Upper lobe of left lung (tissue), 6 donors: ENCODE data around the gene CCL22. TPM values are rescaled to one million over a fixed set of nuclear protein-coding genes. Genes with fewer than 3 reads are reported as not detected.

Experiments used
- ATAC-seq, 2 donors: fragments of 200-7000 bp; cut with Tn5 transposase; one replicate each; pipeline ENCODE4 v1.9.1; 2022; ENCODE audit warnings: mild to moderate bottlenecking in 2 of 2, moderate library complexity in 2 of 2; ENCODE audit not compliant: low FRiP score in 2 of 2
- DNase-seq, 2 donors: peaks; one replicate each; pipeline ENCODE4 v3.0.0-alpha.2; 2019 to 2020
- H3K27ac ChIP-seq, 4 donors: fragments of 200-600 bp; sonication (generic); one replicate each; pipeline ENCODE4 v1.5.1; 2016 to 2019
- H3K27me3 ChIP-seq, 4 donors: fragments of 200-600 bp; sonication (generic); one replicate each; pipeline ENCODE4 v1.5.1; 2017 to 2019
- H3K36me3 ChIP-seq, 4 donors: fragments of 200-600 bp; sonication (generic); one replicate each; pipeline ENCODE4 v1.5.1; 2016 to 2019
- H3K4me1 ChIP-seq, 4 donors: fragments of 200-600 bp; sonication (generic); one replicate each; pipeline ENCODE4 v1.5.1; 2018 to 2019
- H3K4me3 ChIP-seq, 4 donors: fragments of 200-600 bp; sonication (generic); one replicate each; pipeline ENCODE4 v1.5.1; 2017 to 2019; ENCODE audit warnings: mild to moderate bottlenecking in 2 of 4, moderate library complexity in 1 of 4
- H3K9me3 ChIP-seq, 4 donors: fragments of 200-600 bp; sonication (generic); one replicate each; pipeline ENCODE4 v1.5.1; 2018 to 2019
- EP300 ChIP-seq, 4 donors: sonication (generic); formaldehyde crosslinking; IDR thresholded peaks; one replicate each; pipeline ENCODE4 v1.5.1; 2017; ENCODE audit warnings: antibody characterized with exemption in 4 of 4, control low read depth in 2 of 4
- POLR2A ChIP-seq, 4 donors: fragments of 450-650 bp; IDR thresholded peaks; one replicate each; pipeline ENCODE4 v1.5.1; 2016 to 2017; ENCODE audit warnings: antibody characterized with exemption in 4 of 4, mild to moderate bottlenecking in 2 of 4
- POLR2AphosphoS5 ChIP-seq, 2 donors: sonication (generic); formaldehyde crosslinking; IDR thresholded peaks; one replicate each; pipeline ENCODE4 v1.5.1; 2017; ENCODE audit warnings: antibody characterized with exemption in 2 of 2
- WGBS, 2 donors: methylation state at CpG; one replicate each; pipeline ENCODE4 v1.1.5; 2017 to 2018; 5-methylcytosine and 5-hydroxymethylcytosine counted together
- total RNA-seq, 6 donors: library from RNA; depleted of rRNA in 4 of 6; stranded (reverse); fragments of >200 nt in 4 of 6; gene quantifications; one replicate each; pipeline versions ENCODE4 v1.1.0 to v1.2.1, GENCODE V29; 2016 to 2021
- TF ChIP-seq, protein P1 (sequence below), 6 experiments: fragments of 450-650 bp in 4 of 6; fragments of 200-600 bp in 2 of 6; sonication (generic) in 2 of 6; IDR thresholded peaks; one replicate each; pipeline ENCODE4 v1.5.1; 2016 to 2019; ENCODE audit warnings: antibody characterized with exemption in 6 of 6
- donor health status: DM: no; HTN: no; CAD: no; lungs with moderate emphysema.
- donor health status: DM: no; HTN: yes; CAD: no; lungs with severe emphysema.

Gene CCL22
- total RNA-seq, 6 donors from 2014 or later: 0.39 to 4.7 (median 0.71) TPM; not detected in 2

DNA sequence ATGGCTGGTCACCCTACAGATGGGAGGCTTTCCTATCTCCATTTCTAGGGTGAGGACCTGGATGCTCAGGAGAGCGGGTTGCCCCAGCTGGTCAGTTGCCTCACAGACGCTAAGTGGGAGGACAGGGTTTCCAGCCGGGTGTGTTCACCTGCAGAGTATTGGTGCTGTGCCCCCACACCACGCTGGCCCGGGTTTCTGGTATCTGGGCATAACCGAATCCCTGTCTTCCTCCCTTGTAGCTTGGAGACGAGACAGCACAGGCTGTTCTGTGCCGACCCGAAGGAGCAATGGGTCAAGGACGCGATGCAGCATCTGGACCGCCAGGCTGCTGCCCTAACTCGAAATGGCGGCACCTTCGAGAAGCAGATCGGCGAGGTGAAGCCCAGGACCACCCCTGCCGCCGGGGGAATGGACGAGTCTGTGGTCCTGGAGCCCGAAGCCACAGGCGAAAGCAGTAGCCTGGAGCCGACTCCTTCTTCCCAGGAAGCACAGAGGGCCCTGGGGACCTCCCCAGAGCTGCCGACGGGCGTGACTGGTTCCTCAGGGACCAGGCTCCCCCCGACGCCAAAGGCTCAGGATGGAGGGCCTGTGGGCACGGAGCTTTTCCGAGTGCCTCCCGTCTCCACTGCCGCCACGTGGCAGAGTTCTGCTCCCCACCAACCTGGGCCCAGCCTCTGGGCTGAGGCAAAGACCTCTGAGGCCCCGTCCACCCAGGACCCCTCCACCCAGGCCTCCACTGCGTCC, 23.4 kb downstream of the CCL22 start:
- DNase-seq (peak in 1 of 2 donors; percentile 68), ATAC-seq (no peak)
- Histone ChIP-seq H3K27me3 (no peaks in the 10 kb centered on the region), H3K4me3 (no peak overlapping the region), H3K9me3 (no peaks in the 10 kb centered on the region), H3K27ac (peak overlapping the region in 2 of 4 donors; percentile 5 to 32), H3K36me3 (peaks cover 0 to 28% (median 7%) of the 10 kb centered on the region in 4 donors), H3K4me1 (peaks cover 28 to 57% (median 39%) of the 10 kb centered on the region in 4 donors)
- 93 to 94% methylated on average over 6 to 34 of the region's 35 CpGs for WGBS, 2 donors
- TF ChIP-seq EP300 (IDR thresholded peaks at IDR 0.05) (no peak), POLR2AphosphoS5 (IDR thresholded peaks at IDR 0.05) (no peak), POLR2A (IDR thresholded peaks at IDR 0.05) (no peak)
- TF ChIP-seq, protein P1, sequence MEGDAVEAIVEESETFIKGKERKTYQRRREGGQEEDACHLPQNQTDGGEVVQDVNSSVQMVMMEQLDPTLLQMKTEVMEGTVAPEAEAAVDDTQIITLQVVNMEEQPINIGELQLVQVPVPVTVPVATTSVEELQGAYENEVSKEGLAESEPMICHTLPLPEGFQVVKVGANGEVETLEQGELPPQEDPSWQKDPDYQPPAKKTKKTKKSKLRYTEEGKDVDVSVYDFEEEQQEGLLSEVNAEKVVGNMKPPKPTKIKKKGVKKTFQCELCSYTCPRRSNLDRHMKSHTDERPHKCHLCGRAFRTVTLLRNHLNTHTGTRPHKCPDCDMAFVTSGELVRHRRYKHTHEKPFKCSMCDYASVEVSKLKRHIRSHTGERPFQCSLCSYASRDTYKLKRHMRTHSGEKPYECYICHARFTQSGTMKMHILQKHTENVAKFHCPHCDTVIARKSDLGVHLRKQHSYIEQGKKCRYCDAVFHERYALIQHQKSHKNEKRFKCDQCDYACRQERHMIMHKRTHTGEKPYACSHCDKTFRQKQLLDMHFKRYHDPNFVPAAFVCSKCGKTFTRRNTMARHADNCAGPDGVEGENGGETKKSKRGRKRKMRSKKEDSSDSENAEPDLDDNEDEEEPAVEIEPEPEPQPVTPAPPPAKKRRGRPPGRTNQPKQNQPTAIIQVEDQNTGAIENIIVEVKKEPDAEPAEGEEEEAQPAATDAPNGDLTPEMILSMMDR (IDR thresholded peaks at IDR 0.05): no peak

DNA sequence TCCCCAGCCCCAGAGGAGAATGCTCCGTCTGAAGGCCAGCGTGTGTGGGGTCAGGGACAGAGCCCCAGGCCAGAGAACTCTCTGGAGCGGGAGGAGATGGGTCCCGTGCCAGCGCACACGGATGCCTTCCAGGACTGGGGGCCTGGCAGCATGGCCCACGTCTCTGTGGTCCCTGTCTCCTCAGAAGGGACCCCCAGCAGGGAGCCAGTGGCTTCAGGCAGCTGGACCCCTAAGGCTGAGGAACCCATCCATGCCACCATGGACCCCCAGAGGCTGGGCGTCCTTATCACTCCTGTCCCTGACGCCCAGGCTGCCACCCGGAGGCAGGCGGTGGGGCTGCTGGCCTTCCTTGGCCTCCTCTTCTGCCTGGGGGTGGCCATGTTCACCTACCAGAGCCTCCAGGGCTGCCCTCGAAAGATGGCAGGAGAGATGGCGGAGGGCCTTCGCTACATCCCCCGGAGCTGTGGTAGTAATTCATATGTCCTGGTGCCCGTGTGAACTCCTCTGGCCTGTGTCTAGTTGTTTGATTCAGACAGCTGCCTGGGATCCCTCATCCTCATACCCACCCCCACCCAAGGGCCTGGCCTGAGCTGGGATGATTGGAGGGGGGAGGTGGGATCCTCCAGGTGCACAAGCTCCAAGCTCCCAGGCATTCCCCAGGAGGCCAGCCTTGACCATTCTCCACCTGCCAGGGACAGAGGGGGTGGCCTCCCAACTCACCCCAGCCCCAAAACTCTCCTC, 24.1 kb downstream of the CCL22 start:
- ATAC-seq: no peak
- H3K9me3 ChIP-seq: no peaks in the 10 kb centered on the region
- peak in 1 of 2 donors; percentile 45 for DNase-seq

DNA sequence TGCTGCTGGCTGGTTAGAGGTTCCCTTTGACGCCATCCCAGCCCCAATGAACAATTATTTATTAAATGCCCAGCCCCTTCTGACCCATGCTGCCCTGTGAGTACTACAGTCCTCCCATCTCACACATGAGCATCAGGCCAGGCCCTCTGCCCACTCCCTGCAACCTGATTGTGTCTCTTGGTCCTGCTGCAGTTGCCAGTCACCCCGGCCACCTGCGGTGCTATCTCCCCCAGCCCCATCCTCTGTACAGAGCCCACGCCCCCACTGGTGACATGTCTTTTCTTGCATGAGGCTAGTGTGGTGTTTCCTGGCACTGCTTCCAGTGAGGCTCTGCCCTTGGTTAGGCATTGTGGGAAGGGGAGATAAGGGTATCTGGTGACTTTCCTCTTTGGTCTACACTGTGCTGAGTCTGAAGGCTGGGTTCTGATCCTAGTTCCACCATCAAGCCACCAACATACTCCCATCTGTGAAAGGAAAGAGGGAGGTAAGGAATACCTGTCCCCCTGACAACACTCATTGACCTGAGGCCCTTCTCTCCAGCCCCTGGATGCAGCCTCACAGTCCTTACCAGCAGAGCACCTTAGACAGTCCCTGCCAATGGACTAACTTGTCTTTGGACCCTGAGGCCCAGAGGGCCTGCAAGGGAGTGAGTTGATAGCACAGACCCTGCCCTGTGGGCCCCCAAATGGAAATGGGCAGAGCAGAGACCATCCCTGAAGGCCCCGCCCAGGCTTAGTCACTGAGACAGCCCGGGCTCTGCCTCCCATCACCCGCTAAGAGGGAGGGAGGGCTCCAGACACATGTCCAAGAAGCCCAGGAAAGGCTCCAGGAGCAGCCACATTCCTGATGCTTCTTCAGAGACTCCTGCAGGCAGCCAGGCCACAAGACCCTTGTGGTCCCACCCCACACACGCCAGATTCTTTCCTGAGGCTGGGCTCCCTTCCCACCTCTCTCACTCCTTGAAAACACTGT, 25.0 kb downstream of the CCL22 start:
- DNase-seq: no peak
- Histone ChIP-seq H3K9me3 (no peaks in the 10 kb centered on the region), H3K27me3 (no peaks in the 10 kb centered on the region), H3K4me3 (no peak overlapping the region), H3K36me3 (peaks cover 0 to 28% (median 7%) of the 10 kb centered on the region in 4 donors), H3K27ac (peak overlapping the region in 2 of 4 donors; percentile 8 to 61), H3K4me1 (peaks cover 18 to 43% (median 37%) of the 10 kb centered on the region in 4 donors)
- TF ChIP-seq EP300 (IDR thresholded peaks at IDR 0.05): no peak
- TF ChIP-seq POLR2AphosphoS5 (IDR thresholded peaks at IDR 0.05): no peak
- TF ChIP-seq, protein P1 (IDR thresholded peaks at IDR 0.05): no peak
- no peak for TF ChIP-seq POLR2A (IDR thresholded peaks at IDR 0.05)
- WGBS, 2 donors: 79 to 80% methylated on average over 4 to 8 of the region's 8 CpGs
- peak in 1 of 2 donors; percentile 64 for ATAC-seq

More for the DNA sequence above, 24.1 kb downstream of the CCL22 start:
- H3K36me3 ChIP-seq: peaks cover 0 to 28% (median 7%) of the 10 kb centered on the region in 4 donors
- H3K27ac ChIP-seq: peak overlapping the region in 2 of 4 donors; percentile 8 to 61
- WGBS, 2 donors: 87 to 93% methylated on average over 3 to 15 of the region's 16 CpGs
- TF ChIP-seq EP300 (IDR thresholded peaks at IDR 0.05): no peak
- no peak for TF ChIP-seq POLR2A (IDR thresholded peaks at IDR 0.05)
- TF ChIP-seq POLR2AphosphoS5 (IDR thresholded peaks at IDR 0.05): no peak
- TF ChIP-seq, protein P1 (IDR thresholded peaks at IDR 0.05): no peak
- peaks cover 20 to 51% (median 39%) of the 10 kb centered on the region in 4 donors for H3K4me1 ChIP-seq
- no peak overlapping the region for H3K4me3 ChIP-seq
- no peaks in the 10 kb centered on the region for H3K27me3 ChIP-seq

DNA sequence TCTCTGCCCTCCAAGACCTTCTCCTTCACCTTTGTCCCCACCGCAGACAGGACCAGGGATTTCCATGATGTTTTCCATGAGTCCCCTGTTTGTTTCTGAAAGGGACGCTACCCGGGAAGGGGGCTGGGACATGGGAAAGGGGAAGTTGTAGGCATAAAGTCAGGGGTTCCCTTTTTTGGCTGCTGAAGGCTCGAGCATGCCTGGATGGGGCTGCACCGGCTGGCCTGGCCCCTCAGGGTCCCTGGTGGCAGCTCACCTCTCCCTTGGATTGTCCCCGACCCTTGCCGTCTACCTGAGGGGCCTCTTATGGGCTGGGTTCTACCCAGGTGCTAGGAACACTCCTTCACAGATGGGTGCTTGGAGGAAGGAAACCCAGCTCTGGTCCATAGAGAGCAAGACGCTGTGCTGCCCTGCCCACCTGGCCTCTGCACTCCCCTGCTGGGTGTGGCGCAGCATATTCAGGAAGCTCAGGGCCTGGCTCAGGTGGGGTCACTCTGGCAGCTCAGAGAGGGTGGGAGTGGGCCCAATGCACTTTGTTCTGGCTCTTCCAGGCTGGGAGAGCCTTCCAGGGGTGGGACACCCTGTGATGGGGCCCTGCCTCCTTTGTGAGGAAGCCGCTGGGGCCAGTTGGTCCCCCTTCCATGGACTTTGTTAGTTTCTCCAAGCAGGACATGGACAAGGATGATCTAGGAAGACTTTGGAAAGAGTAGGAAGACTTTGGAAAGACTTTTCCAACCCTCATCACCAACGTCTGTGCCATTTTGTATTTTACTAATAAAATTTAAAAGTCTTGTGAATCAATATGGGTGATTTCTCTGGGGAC, 25.9 kb downstream of the CCL22 start:
- peak in 1 of 2 donors; percentile 48 for ATAC-seq
- peaks cover 0 to 26% (median 7%) of the 10 kb centered on the region in 4 donors for H3K36me3 ChIP-seq
- peak in 1 of 2 donors; percentile 52 for DNase-seq
- H3K9me3 ChIP-seq: no peaks in the 10 kb centered on the region
- H3K27ac ChIP-seq: peak overlapping the region in 2 of 4 donors; percentile 12 to 61
- 56 to 64% methylated on average over 5 to 11 of the region's 11 CpGs for whole genome bisulfite sequencing, 2 donors
- peaks cover 18 to 38% (median 29%) of the 10 kb centered on the region in 4 donors for H3K4me1 ChIP-seq
- H3K4me3 ChIP-seq: no peak overlapping the region
- no peaks in the 10 kb centered on the region for H3K27me3 ChIP-seq
- TF ChIP-seq, protein P1 (IDR thresholded peaks at IDR 0.05): no peak
- TF ChIP-seq POLR2A (IDR thresholded peaks at IDR 0.05) (no peak), POLR2AphosphoS5 (IDR thresholded peaks at IDR 0.05) (no peak), EP300 (IDR thresholded peaks at IDR 0.05) (no peak)
